ENCODE results near the gene ARHGAP23. TPM values are rescaled to one million over a fixed set of nuclear protein-coding genes. Genes with fewer than 3 reads are reported as not detected.
A peak's percentile ranks its signal among the peaks of the same experiment; 100 is the strongest.

Gene ARHGAP23
- total RNA-seq, 3 donors from 2014 or later, result 6.1 to 44.6 (median 12.6) TPM

DNA sequence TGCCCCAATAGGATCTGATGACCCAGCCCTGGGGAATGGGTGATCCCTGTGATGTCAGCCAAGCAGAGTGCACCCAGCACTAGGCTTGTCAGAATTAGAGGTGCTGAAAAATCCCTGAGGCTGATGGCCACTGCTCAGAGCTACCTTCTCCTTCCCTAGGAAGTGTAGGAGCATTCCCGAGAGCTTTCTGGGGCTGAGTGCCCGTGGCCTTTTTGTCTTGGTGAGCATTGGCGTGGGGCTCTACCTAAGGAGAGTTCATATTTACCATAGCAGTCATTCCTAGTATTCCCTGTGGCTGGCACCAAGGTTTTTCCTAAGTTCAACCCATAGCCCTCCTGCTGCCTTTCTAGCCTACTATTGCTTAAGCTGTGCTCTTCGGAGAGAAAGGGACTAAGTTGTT is 22.6 kb upstream of the ARHGAP23 start:
- intact Hi-C loops (cut with DNase I, micrococcal nuclease), result loop anchor here in 1 of 2 donors (10.0 kb wide), 1 partner anchor 61 kb away; the partner anchor contains the start of gene GPR179
- Histone ChIP-seq H3K36me3 (ENCODE audit: low read depth) (no peaks in the 10 kb centered on the region), H3K4me3 (no peak overlapping the region), H3K4me1 (ENCODE audit: low read depth) (no peaks in the 10 kb centered on the region), H3K9me3 (no peaks in the 10 kb centered on the region)
- DNase-seq (no peak), ATAC-seq (no peak)
- TF ChIP-seq CTCF (IDR thresholded peaks at IDR 0.05), result no peak

GRCh38 chr17:38410201-38410600 is 18.1 kb upstream of the ARHGAP23 start:
- Histone ChIP-seq H3K36me3 (ENCODE audit: low read depth) (no peaks in the 10 kb centered on the region), H3K4me1 (ENCODE audit: low read depth) (peaks cover 4% of the 10 kb centered on the region), H3K9me3 (no peaks in the 10 kb centered on the region), H3K4me3 (no peak overlapping the region)
- ATAC-seq (no peak), DNase-seq (no peak)
- TF ChIP-seq CTCF (IDR thresholded peaks at IDR 0.05), result no peak
- intact Hi-C loops (cut with DNase I, micrococcal nuclease), result no loop called here

GRCh38 chr17:38415250-38416194 is 12.7 kb upstream of the ARHGAP23 start:
- Histone ChIP-seq H3K9me3 (no peaks in the 10 kb centered on the region), H3K4me3 (no peak overlapping the region), H3K36me3 (ENCODE audit: low read depth) (no peaks in the 10 kb centered on the region), H3K4me1 (ENCODE audit: low read depth) (peaks cover 4% of the 10 kb centered on the region)
- TF ChIP-seq CTCF (IDR thresholded peaks at IDR 0.05), result no peak
- ATAC-seq, result peak; percentile 57
- intact Hi-C loops (cut with DNase I, micrococcal nuclease), result loop anchor here in 1 of 2 donors (2.0 kb wide), 1 partner anchor 67 kb away; no protein-coding TSS in a partner anchor
- DNase-seq, result no peak

DNA sequence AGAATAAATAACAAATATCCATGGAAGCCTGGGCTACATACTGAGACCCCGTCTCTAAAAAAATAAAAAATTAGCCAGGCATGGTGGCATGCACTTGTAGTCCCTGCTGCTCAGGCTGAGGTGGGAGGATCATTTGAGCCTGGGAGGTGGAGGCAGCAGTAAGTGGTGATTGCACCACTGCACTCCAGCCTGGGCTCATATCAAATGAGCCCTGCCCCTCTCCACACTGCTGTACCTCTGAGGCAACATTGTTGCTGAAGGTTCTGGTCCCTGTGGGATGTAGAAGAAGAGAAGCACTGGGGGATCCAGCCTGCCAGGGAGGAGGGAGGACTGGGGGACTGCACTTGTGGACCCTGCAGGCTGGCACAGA is 11.4 kb upstream of the ARHGAP23 start:
- ATAC-seq (no peak), DNase-seq (no peak)
- Histone ChIP-seq H3K4me3 (no peak overlapping the region), H3K9me3 (no peaks in the 10 kb centered on the region), H3K36me3 (ENCODE audit: low read depth) (no peaks in the 10 kb centered on the region), H3K4me1 (ENCODE audit: low read depth) (peaks cover 4% of the 10 kb centered on the region)
- TF ChIP-seq CTCF (IDR thresholded peaks at IDR 0.05), result no peak
- intact Hi-C loops (cut with DNase I, micrococcal nuclease), result no loop called here

GRCh38 chr17:38417210-38417951 is 10.9 kb upstream of the ARHGAP23 start:
- no peak for TF ChIP-seq CTCF (IDR thresholded peaks at IDR 0.05)
- peaks cover 4% of the 10 kb centered on the region for H3K4me1 ChIP-seq (ENCODE audit: low read depth)
- no peak overlapping the region for H3K4me3 ChIP-seq
- no peaks in the 10 kb centered on the region for H3K9me3 ChIP-seq
- intact Hi-C loops (cut with DNase I, micrococcal nuclease), result no loop called here
- no peaks in the 10 kb centered on the region for H3K36me3 ChIP-seq (ENCODE audit: low read depth)
- ATAC-seq, result no peak
- DNase-seq, result no peak

Measured in mucosa of descending colon (tissue), 3 donors.